Activated CD4-positive, alpha-beta T cell treated with anti-CD3 and anti-CD28 coated beads, Interleukin-10, Interleukin-2, amounts not matched to agents 100 ng/mL and 50 ng/mL, durations not matched to agents 16 hours and 8 hours (primary cell): ENCODE data around the gene TUBB3.
A peak's percentile ranks its signal among the peaks of the same experiment; 100 is the strongest.
"Not testable (repeated sequence)": the region's sequence is repeated elsewhere in the genome, so short reads cannot be mapped to it uniquely, and the experiment has no call there.

Source experiments
- DNase-seq: peaks from one replicate; pipeline ENCODE4 v3.0.0-alpha.2; 2020

The TUBB3 gene

GRCh38 chr16:89918453-89919347 is 4.4 kb upstream of the TUBB3 start, which contains the start of gene MC1R:
Gene MC1R (plus strand): TSS chr16:89918862. CDS start chr16:89919259, 397 bp downstream.
- peak; percentile 54 for DNase-seq

- DNase-seq: no peak
These were observed 3.4 kb upstream of the TUBB3 start for GRCh38 chr16:89919535-89920406.

- peak; percentile 39 for DNase-seq
These were observed 2.4 kb upstream of the TUBB3 start for GRCh38 chr16:89920723-89921122.

GRCh38 chr16:89921131-89921701 is 1.9 kb upstream of the TUBB3 start:
- no peak for DNase-seq

- peak; percentile 86 for DNase-seq
These were observed 1.3 kb upstream of the TUBB3 start for GRCh38 chr16:89921702-89922476.

DNA sequence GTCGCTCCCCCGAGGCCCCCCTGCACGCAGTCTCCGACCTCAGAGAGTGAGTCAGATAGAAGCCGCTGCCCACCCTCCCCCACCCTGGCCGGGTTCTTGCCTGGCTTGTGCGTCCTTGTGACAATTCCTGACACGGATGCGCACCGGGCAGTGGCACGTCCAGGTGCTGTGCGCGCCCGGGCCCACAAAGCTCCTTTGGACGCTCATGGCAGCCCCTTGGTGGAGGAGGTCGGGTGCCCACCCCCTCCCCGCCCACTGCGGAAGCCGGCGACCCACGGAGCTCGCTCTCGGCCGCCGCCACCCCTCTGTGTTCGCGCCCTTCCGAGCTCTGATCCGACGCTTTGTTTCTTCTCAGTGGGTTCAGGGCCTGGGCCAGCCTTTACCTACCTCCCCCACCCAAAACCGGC is 662 bp upstream of the TUBB3 start:
- peak; percentile 74 for DNase-seq

- no peak for DNase-seq
These were observed 626 bp downstream of the TUBB3 start for GRCh38 chr16:89923640-89924296.

- peak; percentile 64 for DNase-seq
These were observed 1.3 kb downstream of the TUBB3 start for GRCh38 chr16:89924297-89924924.

DNA sequence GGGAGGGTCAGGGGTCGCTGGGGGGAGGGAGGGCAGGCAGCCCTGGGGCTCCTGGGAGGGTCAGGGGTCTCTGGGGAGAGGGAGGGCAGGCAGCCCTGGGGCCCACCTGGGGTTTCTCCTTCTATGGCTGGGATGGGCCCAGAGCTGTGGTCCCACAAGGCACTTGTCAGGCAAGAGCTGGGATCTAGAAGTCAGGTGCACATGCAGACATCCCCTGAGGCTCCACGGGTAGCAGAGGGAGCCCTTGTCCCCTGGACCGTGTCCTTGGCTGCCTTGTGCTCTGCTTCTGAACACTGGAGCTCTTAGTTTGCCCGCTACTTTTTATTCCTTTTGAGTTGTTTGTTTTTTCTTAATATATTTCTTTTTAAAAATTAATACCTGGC is 1.8 kb downstream of the TUBB3 start:
- DNase-seq: no peak

- no peak for DNase-seq
These were observed 2.5 kb downstream of the TUBB3 start for GRCh38 chr16:89925596-89926079.

GRCh38 chr16:89931305-89931896 is 8.3 kb downstream of the TUBB3 start:
- DNase-seq: no peak

GRCh38 chr16:89931964-89932363 is 8.8 kb downstream of the TUBB3 start:
- DNase-seq: no peak

- DNase-seq: not testable (repeated sequence)
These were observed 10.9 kb downstream of the TUBB3 start for GRCh38 chr16:89934019-89934418.

DNA sequence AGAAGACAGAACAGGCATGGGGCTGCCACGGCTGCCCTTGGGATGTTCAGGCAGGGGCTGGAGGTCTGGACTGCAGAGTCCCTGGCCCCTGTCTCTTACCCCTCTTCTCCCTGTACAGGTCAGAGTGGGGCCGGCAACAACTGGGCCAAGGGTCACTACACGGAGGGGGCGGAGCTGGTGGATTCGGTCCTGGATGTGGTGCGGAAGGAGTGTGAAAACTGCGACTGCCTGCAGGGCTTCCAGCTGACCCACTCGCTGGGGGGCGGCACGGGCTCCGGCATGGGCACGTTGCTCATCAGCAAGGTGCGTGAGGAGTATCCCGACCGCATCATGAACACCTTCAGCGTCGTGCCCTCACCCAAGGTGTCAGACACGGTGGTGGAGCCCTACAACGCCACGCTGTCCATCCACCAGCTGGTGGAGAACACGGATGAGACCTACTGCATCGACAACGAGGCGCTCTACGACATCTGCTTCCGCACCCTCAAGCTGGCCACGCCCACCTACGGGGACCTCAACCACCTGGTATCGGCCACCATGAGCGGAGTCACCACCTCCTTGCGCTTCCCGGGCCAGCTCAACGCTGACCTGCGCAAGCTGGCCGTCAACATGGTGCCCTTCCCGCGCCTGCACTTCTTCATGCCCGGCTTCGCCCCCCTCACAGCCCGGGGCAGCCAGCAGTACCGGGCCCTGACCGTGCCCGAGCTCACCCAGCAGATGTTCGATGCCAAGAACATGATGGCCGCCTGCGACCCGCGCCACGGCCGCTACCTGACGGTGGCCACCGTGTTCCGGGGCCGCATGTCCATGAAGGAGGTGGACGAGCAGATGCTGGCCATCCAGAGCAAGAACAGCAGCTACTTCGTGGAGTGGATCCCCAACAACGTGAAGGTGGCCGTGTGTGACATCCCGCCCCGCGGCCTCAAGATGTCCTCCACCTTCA is 11.7 kb downstream of the TUBB3 start:
- DNase-seq: no peak

DNA sequence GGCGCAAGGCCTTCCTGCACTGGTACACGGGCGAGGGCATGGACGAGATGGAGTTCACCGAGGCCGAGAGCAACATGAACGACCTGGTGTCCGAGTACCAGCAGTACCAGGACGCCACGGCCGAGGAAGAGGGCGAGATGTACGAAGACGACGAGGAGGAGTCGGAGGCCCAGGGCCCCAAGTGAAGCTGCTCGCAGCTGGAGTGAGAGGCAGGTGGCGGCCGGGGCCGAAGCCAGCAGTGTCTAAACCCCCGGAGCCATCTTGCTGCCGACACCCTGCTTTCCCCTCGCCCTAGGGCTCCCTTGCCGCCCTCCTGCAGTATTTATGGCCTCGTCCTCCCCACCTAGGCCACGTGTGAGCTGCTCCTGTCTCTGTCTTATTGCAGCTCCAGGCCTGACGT is 12.5 kb downstream of the TUBB3 start:
- not testable (repeated sequence) for DNase-seq

DNA sequence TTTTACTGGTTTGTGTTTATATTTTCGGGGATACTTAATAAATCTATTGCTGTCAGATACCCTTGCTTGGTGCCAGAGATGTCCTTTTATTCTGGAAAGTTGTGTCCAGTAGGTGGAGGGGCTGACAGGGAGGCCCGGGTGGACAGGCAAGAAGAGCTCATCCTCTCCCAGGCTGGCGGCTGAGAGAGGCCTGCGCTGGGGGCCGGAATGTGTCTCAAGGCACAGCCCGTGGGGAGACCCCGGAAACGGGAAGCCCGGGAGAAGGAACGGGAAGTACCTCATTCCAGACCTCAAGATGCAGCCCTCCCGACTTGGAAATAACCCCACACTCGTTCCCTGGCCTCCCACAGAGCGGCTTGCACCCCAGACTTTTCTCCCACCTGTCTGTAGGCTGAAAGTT is 12.9 kb downstream of the TUBB3 start:
- DNase-seq: no peak

GRCh38 chr16:89936508-89936907 is 13.4 kb downstream of the TUBB3 start:
- DNase-seq: no peak

- no peak for DNase-seq
These were observed 13.8 kb downstream of the TUBB3 start for GRCh38 chr16:89936981-89937380.

DNA sequence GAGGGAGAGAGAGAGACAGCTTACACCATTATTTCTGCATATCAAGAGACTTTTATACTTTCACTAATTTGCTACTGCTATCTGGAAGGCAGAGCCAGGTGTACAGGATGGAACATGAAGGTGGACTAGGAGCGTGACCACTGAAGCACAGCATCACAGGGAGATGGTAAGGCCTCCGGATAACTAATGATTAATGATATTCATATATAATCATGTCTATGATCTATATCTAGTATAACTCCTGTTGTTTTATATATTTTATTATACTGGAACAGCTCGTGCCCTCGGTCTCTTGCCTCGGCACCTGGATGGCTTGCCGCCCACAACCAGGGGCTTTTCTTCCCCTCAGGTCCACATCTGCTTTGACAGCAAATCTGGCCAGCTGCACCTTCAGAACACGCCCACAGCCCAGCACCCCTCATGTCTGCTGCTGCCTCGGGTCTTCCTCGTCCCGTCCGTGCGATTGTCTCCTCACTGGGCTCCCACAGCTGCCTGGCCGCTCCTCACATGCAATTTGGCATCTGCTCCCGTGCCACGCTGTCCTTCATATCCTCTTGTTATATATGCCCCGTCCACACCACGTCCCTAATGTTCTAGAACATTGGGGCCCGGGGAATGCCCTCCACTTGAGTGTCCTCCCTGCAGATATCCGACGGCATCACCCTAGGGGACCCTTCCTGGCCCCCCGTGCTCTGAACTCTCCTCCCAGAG is 15.2 kb downstream of the TUBB3 start:
- no peak for DNase-seq
